Stomach (tissue), 4 donors: Measurements from ENCODE around the gene PPIH.

Experiments
- POLR2A ChIP-seq, 4 donors: fragments of 450-650 bp; IDR thresholded peaks; one replicate each; pipeline ENCODE4 v1.6.1; 2016; ENCODE audit warnings: antibody characterized with exemption in 4 of 4, control low read depth in 2 of 4, mild to moderate bottlenecking in 1 of 4, moderate library complexity in 1 of 4
- POLR2AphosphoS5 ChIP-seq, 3 donors: sonication (generic); formaldehyde crosslinking; IDR thresholded peaks; one replicate each; pipeline ENCODE4 v1.6.1; 2016; ENCODE audit warnings: antibody characterized with exemption in 3 of 3
- TF ChIP-seq, protein P1 (sequence below), 7 experiments: fragments of 450-650 bp in 4 of 7; fragments of 200-600 bp in 3 of 7; sonication (generic) in 3 of 7; IDR thresholded peaks; one replicate each; pipeline ENCODE4 v1.5.1; 2016 to 2019; ENCODE audit warnings: antibody characterized with exemption in 7 of 7, control low read depth in 2 of 7, mild to moderate bottlenecking in 1 of 7

DNA sequence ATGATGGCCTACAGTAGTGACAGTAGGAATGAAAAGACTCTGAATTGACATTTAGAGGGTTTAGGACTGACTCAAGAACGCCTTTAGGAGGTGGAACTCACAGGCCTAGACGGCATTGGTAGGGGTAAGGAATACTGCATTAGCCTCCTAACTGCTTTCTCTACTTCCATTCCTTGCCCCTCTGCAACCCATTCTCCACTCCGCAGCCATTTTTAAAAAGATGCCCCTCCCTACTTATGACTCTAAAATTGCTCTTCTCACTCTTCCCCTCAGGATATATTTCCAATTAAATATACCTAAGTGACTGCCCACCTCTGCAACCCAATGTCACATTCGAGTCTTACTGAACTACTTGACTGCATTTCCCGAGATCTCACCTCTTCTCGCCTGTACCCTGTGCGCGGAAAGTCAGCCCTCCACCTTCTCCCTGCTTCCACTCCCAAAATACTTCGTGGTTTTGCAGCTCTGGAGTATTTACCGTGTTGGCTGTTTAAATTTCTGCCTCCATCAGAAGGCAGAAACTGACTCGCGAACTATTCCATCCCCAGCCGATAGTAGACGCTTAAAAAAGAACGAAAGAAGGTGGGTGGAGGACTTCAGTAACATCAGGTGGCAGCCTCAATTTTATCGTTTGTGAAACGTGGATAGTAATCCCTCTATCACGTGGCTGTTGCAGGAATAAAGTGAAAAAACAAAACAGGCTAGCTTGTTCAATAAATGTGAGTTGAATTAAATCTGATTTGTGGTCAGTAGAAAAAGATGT, 22.9 kb downstream of the PPIH start:
- TF ChIP-seq POLR2A (IDR thresholded peaks at IDR 0.05) = no peak
- TF ChIP-seq, protein P1, sequence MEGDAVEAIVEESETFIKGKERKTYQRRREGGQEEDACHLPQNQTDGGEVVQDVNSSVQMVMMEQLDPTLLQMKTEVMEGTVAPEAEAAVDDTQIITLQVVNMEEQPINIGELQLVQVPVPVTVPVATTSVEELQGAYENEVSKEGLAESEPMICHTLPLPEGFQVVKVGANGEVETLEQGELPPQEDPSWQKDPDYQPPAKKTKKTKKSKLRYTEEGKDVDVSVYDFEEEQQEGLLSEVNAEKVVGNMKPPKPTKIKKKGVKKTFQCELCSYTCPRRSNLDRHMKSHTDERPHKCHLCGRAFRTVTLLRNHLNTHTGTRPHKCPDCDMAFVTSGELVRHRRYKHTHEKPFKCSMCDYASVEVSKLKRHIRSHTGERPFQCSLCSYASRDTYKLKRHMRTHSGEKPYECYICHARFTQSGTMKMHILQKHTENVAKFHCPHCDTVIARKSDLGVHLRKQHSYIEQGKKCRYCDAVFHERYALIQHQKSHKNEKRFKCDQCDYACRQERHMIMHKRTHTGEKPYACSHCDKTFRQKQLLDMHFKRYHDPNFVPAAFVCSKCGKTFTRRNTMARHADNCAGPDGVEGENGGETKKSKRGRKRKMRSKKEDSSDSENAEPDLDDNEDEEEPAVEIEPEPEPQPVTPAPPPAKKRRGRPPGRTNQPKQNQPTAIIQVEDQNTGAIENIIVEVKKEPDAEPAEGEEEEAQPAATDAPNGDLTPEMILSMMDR (IDR thresholded peaks at IDR 0.05) = no peak
- TF ChIP-seq POLR2AphosphoS5 (IDR thresholded peaks at IDR 0.05) = no peak
